Mesodermal cell (in vitro differentiated cells): Measurements from ENCODE around the gene SERTAD4.

Experiments
- H3K27ac ChIP-seq: 2 replicates; pipeline ENCODE4 v1.7.0; 2013; ENCODE audit warnings: mild to moderate bottlenecking, low read depth, low read length, moderate library complexity; ENCODE audit not compliant: severe bottlenecking
- H3K36me3 ChIP-seq: 2 replicates; pipeline ENCODE4 v1.7.1; 2013; ENCODE audit warnings: mild to moderate bottlenecking, low read length, moderate library complexity; ENCODE audit not compliant: control insufficient read depth, insufficient read depth
- H3K4me1 ChIP-seq: one replicate; pipeline ENCODE4 v1.7.1; 2013; ENCODE audit warnings: mild to moderate bottlenecking, low read length; ENCODE audit not compliant: insufficient read depth, control insufficient read depth, poor library complexity, severe bottlenecking
- H3K4me3 ChIP-seq: 2 replicates; pipeline ENCODE4 v1.7.0; 2013; ENCODE audit warnings: low read length, control low read depth, mild to moderate bottlenecking; ENCODE audit not compliant: insufficient read depth, poor library complexity, severe bottlenecking; ENCODE audit errors: extremely low read depth
- H3K9me3 ChIP-seq: 2 replicates; pipeline ENCODE4 v1.7.1; 2013; ENCODE audit warnings: mild to moderate bottlenecking, low read length, moderate library complexity; ENCODE audit not compliant: control insufficient read depth
- WGBS, 2 experiments: methylation state at CpG; one replicate each; pipeline ENCODE4 v1.1.5; 2013; ENCODE audit warnings: missing lambda C conversion rate in 2 of 2; ENCODE audit not compliant: insufficient coverage in 2 of 2; 5-methylcytosine and 5-hydroxymethylcytosine counted together

The SERTAD4 gene

GRCh38 chr1:210213335-210213734, 19.3 kb upstream of the SERTAD4 start:
- Histone ChIP-seq H3K4me3 (no peak overlapping the region), H3K27ac (no peak overlapping the region), H3K4me1 (no peaks in the 10 kb centered on the region), H3K36me3 (no peaks in the 10 kb centered on the region), H3K9me3 (no peaks in the 10 kb centered on the region)
- 84 to 100% methylated on average over 3 to 6 of the region's 8 CpGs for WGBS, 2 experiments

GRCh38 chr1:210214573-210215409, 17.8 kb upstream of the SERTAD4 start:
- WGBS, 2 experiments, result 88 to 100% methylated on average over 3 of the region's 4 CpGs
- H3K27ac ChIP-seq, result no peak overlapping the region
- no peaks in the 10 kb centered on the region for H3K4me1 ChIP-seq
- H3K9me3 ChIP-seq, result no peaks in the 10 kb centered on the region
- no peaks in the 10 kb centered on the region for H3K36me3 ChIP-seq
- no peak overlapping the region for H3K4me3 ChIP-seq

- 86 to 100% methylated on average over 2 of the region's 5 CpGs for WGBS, 2 experiments
- Histone ChIP-seq H3K4me1 (peaks cover 7% of the 10 kb centered on the region), H3K4me3 (no peak overlapping the region), H3K27ac (no peak overlapping the region), H3K36me3 (no peaks in the 10 kb centered on the region), H3K9me3 (no peaks in the 10 kb centered on the region)
These were observed 15.1 kb upstream of the SERTAD4 start for GRCh38 chr1:210217482-210217881.

- no peaks in the 10 kb centered on the region for H3K9me3 ChIP-seq
- H3K4me1 ChIP-seq, result peaks cover 10% of the 10 kb centered on the region
- H3K4me3 ChIP-seq, result no peak overlapping the region
- no peaks in the 10 kb centered on the region for H3K36me3 ChIP-seq
- WGBS, 2 experiments, result 94% methylated on average over 4 of the region's 4 CpGs; no CpG with 5 or more reads in 1 of the 2 experiments
- H3K27ac ChIP-seq, result no peak overlapping the region
These were observed 14.5 kb upstream of the SERTAD4 start for GRCh38 chr1:210218047-210218446.

GRCh38 chr1:210222340-210223006, 10.1 kb upstream of the SERTAD4 start:
- Histone ChIP-seq H3K9me3 (no peaks in the 10 kb centered on the region), H3K27ac (peak overlapping the region; percentile 60), H3K4me3 (no peak overlapping the region), H3K36me3 (no peaks in the 10 kb centered on the region), H3K4me1 (peaks cover 10% of the 10 kb centered on the region)
- WGBS, 2 experiments, result 46 to 52% methylated on average over 6 of the region's 6 CpGs

GRCh38 chr1:210223226-210223904, 9.2 kb upstream of the SERTAD4 start:
- 85 to 95% methylated on average over 4 to 5 of the region's 5 CpGs for WGBS, 2 experiments
- Histone ChIP-seq H3K9me3 (no peaks in the 10 kb centered on the region), H3K27ac (peak overlapping the region; percentile 60), H3K36me3 (no peaks in the 10 kb centered on the region), H3K4me1 (peaks cover 10% of the 10 kb centered on the region), H3K4me3 (no peak overlapping the region)

- H3K9me3 ChIP-seq, result no peaks in the 10 kb centered on the region
- 93 to 100% methylated on average over 1 of the region's 1 CpG for WGBS, 2 experiments
- no peak overlapping the region for H3K27ac ChIP-seq
These were observed 4.4 kb upstream of the SERTAD4 start for GRCh38 chr1:210228158-210228557.

GRCh38 chr1:210230149-210230695, 2.4 kb upstream of the SERTAD4 start:
- no peaks in the 10 kb centered on the region for H3K36me3 ChIP-seq
- no peak overlapping the region for H3K4me3 ChIP-seq
- peaks cover 7% of the 10 kb centered on the region for H3K4me1 ChIP-seq
- no peaks in the 10 kb centered on the region for H3K9me3 ChIP-seq
- no peak overlapping the region for H3K27ac ChIP-seq

More at GRCh38 chr1:210228158-210228557, 4.4 kb upstream of the SERTAD4 start:
- no peak overlapping the region for H3K4me3 ChIP-seq
- no peaks in the 10 kb centered on the region for H3K36me3 ChIP-seq
- peaks cover 4% of the 10 kb centered on the region for H3K4me1 ChIP-seq

- Histone ChIP-seq H3K4me1 (peaks cover 16% of the 10 kb centered on the region), H3K9me3 (no peaks in the 10 kb centered on the region), H3K36me3 (no peaks in the 10 kb centered on the region), H3K4me3 (peak overlapping the region; percentile 68), H3K27ac (peak overlapping the region; percentile 16)
- 0 to 16% methylated on average over 5 to 6 of the region's 20 CpGs for WGBS, 2 experiments
These were observed 618 bp upstream of the SERTAD4 start for GRCh38 chr1:210231846-210232510.

- H3K4me1 ChIP-seq, result peaks cover 21% of the 10 kb centered on the region
- peak overlapping the region; percentile 68 for H3K4me3 ChIP-seq
- H3K27ac ChIP-seq, result peak overlapping the region; percentile 55
- H3K9me3 ChIP-seq, result no peaks in the 10 kb centered on the region
- 0% methylated on average over 17 to 26 of the region's 26 CpGs for whole genome bisulfite sequencing, 2 experiments
- no peaks in the 10 kb centered on the region for H3K36me3 ChIP-seq
These were observed 559 bp downstream of the SERTAD4 start for GRCh38 chr1:210233216-210233494.
